ENCODE measurements around the gene ZBTB42. TPM values are rescaled to one million over a fixed set of nuclear protein-coding genes. Genes with fewer than 3 reads are reported as not detected.

ZBTB42 gene
- total RNA-seq, 2 donors from 2014 or later, result 28.4 to 40.9 TPM

- Histone ChIP-seq H3K4me3 (no peak overlapping the region), H3K4me1 (replicated peaks) (peaks cover 38% of the 10 kb centered on the region), H3K27me3 (replicated peaks; ENCODE audit: insufficient read depth) (no peaks in the 10 kb centered on the region), H3K27ac (peak overlapping the region; percentile 89 to 99), H3K36me3 (no peaks in the 10 kb centered on the region), H3K9me3 (no peaks in the 10 kb centered on the region)
- 59% methylated on average over 4 of the region's 6 CpGs for WGBS
- intact Hi-C loops (cut with DNase I), result no loop called here
- no peak for DNase-seq (ENCODE audit: low spot score)
- TF ChIP-seq POLR2A (IDR thresholded peaks at IDR 0.05) (no peak), CTCF (IDR thresholded peaks at IDR 0.05) (no peak), POLR2AphosphoS5 (IDR thresholded peaks at IDR 0.05) (no peak)
These were observed 4.2 kb upstream of the ZBTB42 start for GRCh38 chr14:104796687-104797081.

GRCh38 chr14:104797115-104798044 is 3.5 kb upstream of the ZBTB42 start:
- no peak for DNase-seq (ENCODE audit: low spot score)
- no peak overlapping the region for H3K4me3 ChIP-seq
- intact Hi-C loops (cut with DNase I), result no loop called here
- peaks cover 39% of the 10 kb centered on the region for H3K4me1 ChIP-seq (replicated peaks)
- H3K27me3 ChIP-seq (replicated peaks; ENCODE audit: insufficient read depth), result no peaks in the 10 kb centered on the region
- no peak for TF ChIP-seq POLR2AphosphoS5 (IDR thresholded peaks at IDR 0.05)
- TF ChIP-seq CTCF (IDR thresholded peaks at IDR 0.05), result no peak
- TF ChIP-seq POLR2A (IDR thresholded peaks at IDR 0.05), result no peak
- H3K36me3 ChIP-seq, result no peaks in the 10 kb centered on the region
- H3K9me3 ChIP-seq, result no peaks in the 10 kb centered on the region
- 56% methylated on average over 13 of the region's 18 CpGs for WGBS
- peak overlapping the region; percentile 89 to 99 for H3K27ac ChIP-seq

GRCh38 chr14:104798300-104799243 is 2.3 kb upstream of the ZBTB42 start:
- no peaks in the 10 kb centered on the region for H3K36me3 ChIP-seq

GRCh38 chr14:104799244-104800014 is 1.5 kb upstream of the ZBTB42 start:
- Histone ChIP-seq H3K4me3 (peak overlapping the region; percentile 57 to 58), H3K4me1 (replicated peaks) (peaks cover 27% of the 10 kb centered on the region), H3K27ac (peak overlapping the region; percentile 99), H3K27me3 (replicated peaks; ENCODE audit: insufficient read depth) (no peaks in the 10 kb centered on the region), H3K9me3 (no peaks in the 10 kb centered on the region), H3K36me3 (no peaks in the 10 kb centered on the region)
- intact Hi-C loops (cut with DNase I), result no loop called here
- TF ChIP-seq POLR2A (IDR thresholded peaks at IDR 0.05), result no peak
- TF ChIP-seq CTCF (IDR thresholded peaks at IDR 0.05), result peak in 1 of 4 experiments; percentile 33
- DNase-seq (ENCODE audit: low spot score), result no peak
- 20% methylated on average over 21 of the region's 21 CpGs for WGBS

More at GRCh38 chr14:104798300-104799243, 2.3 kb upstream of the ZBTB42 start:
- no peak for DNase-seq (ENCODE audit: low spot score)
- 78% methylated on average over 16 of the region's 16 CpGs for WGBS
- Histone ChIP-seq H3K4me1 (replicated peaks) (peaks cover 34% of the 10 kb centered on the region), H3K27me3 (replicated peaks; ENCODE audit: insufficient read depth) (no peaks in the 10 kb centered on the region), H3K4me3 (no peak overlapping the region), H3K27ac (peak overlapping the region; percentile 99), H3K9me3 (no peaks in the 10 kb centered on the region)
- intact Hi-C loops (cut with DNase I), result no loop called here
- TF ChIP-seq POLR2A (IDR thresholded peaks at IDR 0.05), result no peak

All from prostate gland (tissue), 2 donors.